CD14-positive monocyte (primary cell): ENCODE data around the gene MYLK2. TPM values are rescaled to one million over a fixed set of nuclear protein-coding genes. Genes with fewer than 3 reads are reported as not detected.

Experiments used
- DNase-seq, 3 donors: peaks; one replicate each; pipeline ENCODE4 v3.0.0-alpha.2; 2011 to 2022
- H2AFZ ChIP-seq: 2 replicates; pipeline ENCODE4 v1.6.0; 2012; ENCODE audit warnings: mild to moderate bottlenecking, low read depth, low read length, inconsistent platforms; ENCODE audit not compliant: insufficient read depth, poor library complexity, severe bottlenecking
- H3K27ac ChIP-seq, 2 donors: 1 replicate in 1 of 2; 2 replicates in 1 of 2; pipeline ENCODE4 v1.5.1; 2012 to 2013; ENCODE audit warnings: low read length in 2 of 2, control low read depth in 1 of 2, inconsistent platforms in 1 of 2, low read depth in 1 of 2, mild to moderate bottlenecking in 1 of 2
- H3K27me3 ChIP-seq, 2 donors: one replicate each; pipeline versions ENCODE4 v1.6.0 to v1.6.1; 2011 to 2013; ENCODE audit warnings: low read length in 2 of 2; ENCODE audit not compliant: control insufficient read depth in 2 of 2, insufficient read depth in 2 of 2
- H3K36me3 ChIP-seq, 2 donors: replicated peaks in 1 of 2; 1 replicate in 1 of 2; 2 replicates in 1 of 2; pipeline versions ENCODE4 v1.5.1 to v1.6.1; 2012 to 2013; ENCODE audit warnings: low read length in 2 of 2, control low read depth in 1 of 2, inconsistent platforms in 1 of 2, mild to moderate bottlenecking in 1 of 2; ENCODE audit not compliant: insufficient read depth in 2 of 2, control insufficient read depth in 1 of 2
- H3K4me1 ChIP-seq, 2 donors: 1 replicate in 1 of 2; 2 replicates in 1 of 2; pipeline versions ENCODE4 v1.5.1 to v1.6.1; 2012 to 2013; ENCODE audit warnings: low read length in 2 of 2, control low read depth in 1 of 2, inconsistent platforms in 1 of 2, mild to moderate bottlenecking in 1 of 2, moderate library complexity in 1 of 2; ENCODE audit not compliant: insufficient read depth in 2 of 2, control insufficient read depth in 1 of 2
- H3K4me2 ChIP-seq: replicated peaks from 2 replicates; pipeline ENCODE3; 2012; ENCODE audit warnings: low read length, moderate library complexity, mild to moderate bottlenecking; ENCODE audit not compliant: poor library complexity, severe bottlenecking; ENCODE audit errors: extremely low read depth
- H3K4me3 ChIP-seq, 3 experiments: fragments of 200-600 bp in 1 of 3; sonication (generic) in 1 of 3; replicated peaks in 1 of 3; 1 replicate in 2 of 3; 2 replicates in 1 of 3; pipeline ENCODE4 v1.5.1; 2011 to 2013; ENCODE audit warnings: low read length in 3 of 3, mild to moderate bottlenecking in 3 of 3, control low read depth in 2 of 3, low read depth in 2 of 3, inconsistent platforms in 1 of 3, moderate library complexity in 1 of 3
- H3K79me2 ChIP-seq: 2 replicates; pipeline ENCODE4 v1.6.0; 2012; ENCODE audit warnings: mild to moderate bottlenecking, control low read depth, inconsistent platforms, low read length, moderate library complexity; ENCODE audit not compliant: insufficient read depth
- H3K9ac ChIP-seq: 2 replicates; pipeline ENCODE4 v1.6.0; 2017; ENCODE audit warnings: low read length, mild to moderate bottlenecking; ENCODE audit not compliant: insufficient read depth, poor library complexity, severe bottlenecking
- H3K9me3 ChIP-seq, 2 donors: replicated peaks in 1 of 2; 1 replicate in 1 of 2; 2 replicates in 1 of 2; pipeline versions ENCODE4 v1.5.1 to v1.6.1; 2012 to 2013; ENCODE audit warnings: low read length in 2 of 2, control low read depth in 1 of 2; ENCODE audit not compliant: control insufficient read depth in 1 of 2, insufficient read depth in 1 of 2
- H4K20me1 ChIP-seq: 2 replicates; pipeline ENCODE4 v1.6.0; 2012; ENCODE audit warnings: mild to moderate bottlenecking, low read length, control low read depth, moderate library complexity; ENCODE audit not compliant: insufficient read depth
- H3K27ac Mint-ChIP-seq, 7 donors: one replicate each; pipeline ENCODE4 v1.8.0; 2020; ENCODE audit warnings: mild to moderate bottlenecking in 7 of 7, mixed read lengths in 7 of 7, moderate library complexity in 6 of 7, inconsistent platforms in 2 of 7
- H3K27me3 Mint-ChIP-seq, 3 donors: one replicate each; pipeline ENCODE4 v1.8.0; 2021 to 2022; ENCODE audit warnings: low read depth in 3 of 3, mild to moderate bottlenecking in 3 of 3, mixed read lengths in 3 of 3, moderate library complexity in 3 of 3, inconsistent platforms in 1 of 3
- H3K36me3 Mint-ChIP-seq, 2 donors: one replicate each; pipeline ENCODE4 v1.8.0; 2020; ENCODE audit warnings: mixed read lengths in 2 of 2, inconsistent platforms in 1 of 2, mild to moderate bottlenecking in 1 of 2
- H3K4me1 Mint-ChIP-seq: one replicate; pipeline ENCODE4 v1.8.0; 2020; ENCODE audit warnings: mild to moderate bottlenecking, mixed read lengths
- H3K4me3 Mint-ChIP-seq, 2 donors: one replicate each; pipeline ENCODE4 v1.8.0; 2020; ENCODE audit warnings: mild to moderate bottlenecking in 2 of 2, mixed read lengths in 2 of 2, moderate library complexity in 1 of 2
- H3K9me3 Mint-ChIP-seq, 7 donors: one replicate each; pipeline ENCODE4 v1.8.0; 2020 to 2022; ENCODE audit warnings: mixed read lengths in 7 of 7, mild to moderate bottlenecking in 6 of 7, moderate library complexity in 6 of 7, inconsistent platforms in 2 of 7
- CTCF ChIP-seq: fragments of 200-600 bp; IDR thresholded peaks from one replicate; pipeline ENCODE4 v1.8.0; 2022; ENCODE audit warnings: antibody characterized with exemption, mild to moderate bottlenecking
- WGBS: methylation state at CpG from one replicate; pipeline ENCODE4 v1.1.5; 2013; ENCODE audit warnings: missing lambda C conversion rate; ENCODE audit not compliant: insufficient coverage; 5-methylcytosine and 5-hydroxymethylcytosine counted together
- intact Hi-C, 2 donors: fragments of 100-400 bp; cut with micrococcal nuclease; formaldehyde crosslinking; loops; one replicate each; pipeline versions ENCODE4 v1.15.0 to v1.15.1; 2023
- polyA plus RNA-seq, 3 donors: library from polyadenylated mRNA; depleted of rRNA in 1 of 3; unstranded in 2 of 3; stranded (reverse) in 1 of 3; fragments of 300-500 nt in 2 of 3; fragments of >200 nt in 1 of 3; fragmentation: Illumina TruSeq in 2 of 3; gene quantifications; 1 replicate in 2 of 3; 2 replicates in 1 of 3; pipeline ENCODE4 v1.2.3, GENCODE V29; 2012 to 2021

The MYLK2 gene
- polyA plus RNA-seq, 3 donors: not detected

GRCh38 chr20:31770243-31770642 lies 48.9 kb upstream of the MYLK2 start:
- peaks cover 63 to 88% of the 10 kb centered on the region in 2 donors for H3K36me3 Mint-ChIP-seq
- no CpG with 5 or more reads among the region's 1 CpG for WGBS
- no peaks in the 10 kb centered on the region for H3K27me3 Mint-ChIP-seq
- H3K4me1 ChIP-seq: no peaks in the 10 kb centered on the region
- no peak for TF ChIP-seq CTCF
- H3K4me3 Mint-ChIP-seq: no peak overlapping the region
- intact Hi-C loops: no loop called here
- H3K9me3 ChIP-seq: no peaks in the 10 kb centered on the region
- H2AFZ ChIP-seq: no peak overlapping the region
- no peaks in the 10 kb centered on the region for H3K27me3 ChIP-seq
- no peaks in the 10 kb centered on the region for H4K20me1 ChIP-seq
- H3K27ac ChIP-seq: no peak overlapping the region
- no peaks in the 10 kb centered on the region for H3K4me1 Mint-ChIP-seq
- no peaks in the 10 kb centered on the region for H3K9me3 Mint-ChIP-seq
- H3K9ac ChIP-seq: no peak overlapping the region
- no peak overlapping the region for H3K4me2 ChIP-seq
- peaks cover 35% of the 10 kb centered on the region for H3K79me2 ChIP-seq
- H3K36me3 ChIP-seq: peaks cover 49 to 94% of the 10 kb centered on the region in 2 donors
- no peak for DNase-seq
- no peak overlapping the region for H3K4me3 ChIP-seq
- H3K27ac Mint-ChIP-seq: no peak overlapping the region

GRCh38 chr20:31774408-31774807 lies 44.7 kb upstream of the MYLK2 start:
- Histone ChIP-seq H3K4me2 (no peak overlapping the region), H3K79me2 (peaks cover 15% of the 10 kb centered on the region), H4K20me1 (no peaks in the 10 kb centered on the region), H3K9ac (no peak overlapping the region), H3K27ac (no peak overlapping the region), H2AFZ (no peak overlapping the region), H3K4me3 (no peak overlapping the region), H3K36me3 (peaks cover 55 to 92% of the 10 kb centered on the region in 2 donors), H3K27me3 (no peaks in the 10 kb centered on the region), H3K4me1 (no peaks in the 10 kb centered on the region), H3K9me3 (no peaks in the 10 kb centered on the region)
- TF ChIP-seq CTCF: no peak
- no CpG with 5 or more reads among the region's 1 CpG for WGBS
- Mint-ChIP-seq H3K36me3 (peaks cover 69 to 92% of the 10 kb centered on the region in 2 donors), H3K4me3 (no peak overlapping the region), H3K4me1 (no peaks in the 10 kb centered on the region), H3K9me3 (no peaks in the 10 kb centered on the region), H3K27ac (peak overlapping the region in 1 of 7 donors; percentile 59), H3K27me3 (no peaks in the 10 kb centered on the region)
- no peak for DNase-seq
- intact Hi-C loops: no loop called here
